Epithelial cell of esophagus (primary cell): ENCODE results near the gene LRRC3B.
"Not testable (repeated sequence)": the region's sequence is repeated elsewhere in the genome, so short reads cannot be mapped to it uniquely, and the experiment has no call there.

Experiments
- DNase-seq: peaks from one replicate; pipeline ENCODE4 v3.0.0; 2010; ENCODE audit warnings: low read depth
- H3K4me3 ChIP-seq: 2 replicates; pipeline ENCODE4 v1.5.1; 2011; ENCODE audit warnings: mild to moderate bottlenecking, low read length, control low read depth
- TF ChIP-seq, protein P1 (sequence below): IDR thresholded peaks from 2 replicates; pipeline ENCODE4 v1.5.1; 2011; ENCODE audit warnings: low read depth, mild to moderate bottlenecking, low read length, control low read depth, inconsistent platforms; ENCODE audit not compliant: insufficient read depth; ENCODE audit errors: missing control alignments

The LRRC3B gene

DNA sequence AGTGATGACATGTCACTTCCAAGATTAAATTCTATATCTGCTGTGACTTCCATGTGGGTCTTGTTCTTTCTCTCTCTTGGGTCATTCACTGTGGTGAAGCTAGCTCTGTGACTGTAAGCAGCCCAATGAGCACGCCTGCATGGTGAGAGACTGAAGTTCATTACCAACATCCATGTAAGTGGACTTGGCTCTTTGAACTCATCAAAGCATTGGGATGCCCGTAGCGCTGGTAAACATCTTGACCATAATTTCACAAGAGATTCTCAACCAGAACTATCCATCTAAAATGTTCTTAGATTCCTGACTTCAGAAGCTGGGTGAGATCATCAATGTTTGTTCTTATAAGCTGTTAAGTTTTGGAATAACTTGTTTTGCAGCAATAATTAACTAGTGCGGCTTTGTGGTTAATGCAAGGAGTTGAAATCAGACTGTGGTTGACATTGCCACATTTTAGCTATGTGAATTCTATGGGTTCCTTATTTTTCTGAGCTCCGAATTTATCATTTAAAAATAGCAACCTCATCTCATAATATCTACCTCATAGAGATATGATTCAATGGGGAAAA, 31.6 kb upstream of the LRRC3B start:
- DNase-seq = peak; percentile 5
- TF ChIP-seq, protein P1, sequence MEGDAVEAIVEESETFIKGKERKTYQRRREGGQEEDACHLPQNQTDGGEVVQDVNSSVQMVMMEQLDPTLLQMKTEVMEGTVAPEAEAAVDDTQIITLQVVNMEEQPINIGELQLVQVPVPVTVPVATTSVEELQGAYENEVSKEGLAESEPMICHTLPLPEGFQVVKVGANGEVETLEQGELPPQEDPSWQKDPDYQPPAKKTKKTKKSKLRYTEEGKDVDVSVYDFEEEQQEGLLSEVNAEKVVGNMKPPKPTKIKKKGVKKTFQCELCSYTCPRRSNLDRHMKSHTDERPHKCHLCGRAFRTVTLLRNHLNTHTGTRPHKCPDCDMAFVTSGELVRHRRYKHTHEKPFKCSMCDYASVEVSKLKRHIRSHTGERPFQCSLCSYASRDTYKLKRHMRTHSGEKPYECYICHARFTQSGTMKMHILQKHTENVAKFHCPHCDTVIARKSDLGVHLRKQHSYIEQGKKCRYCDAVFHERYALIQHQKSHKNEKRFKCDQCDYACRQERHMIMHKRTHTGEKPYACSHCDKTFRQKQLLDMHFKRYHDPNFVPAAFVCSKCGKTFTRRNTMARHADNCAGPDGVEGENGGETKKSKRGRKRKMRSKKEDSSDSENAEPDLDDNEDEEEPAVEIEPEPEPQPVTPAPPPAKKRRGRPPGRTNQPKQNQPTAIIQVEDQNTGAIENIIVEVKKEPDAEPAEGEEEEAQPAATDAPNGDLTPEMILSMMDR = no peak
- H3K4me3 ChIP-seq = no peak overlapping the region

DNA sequence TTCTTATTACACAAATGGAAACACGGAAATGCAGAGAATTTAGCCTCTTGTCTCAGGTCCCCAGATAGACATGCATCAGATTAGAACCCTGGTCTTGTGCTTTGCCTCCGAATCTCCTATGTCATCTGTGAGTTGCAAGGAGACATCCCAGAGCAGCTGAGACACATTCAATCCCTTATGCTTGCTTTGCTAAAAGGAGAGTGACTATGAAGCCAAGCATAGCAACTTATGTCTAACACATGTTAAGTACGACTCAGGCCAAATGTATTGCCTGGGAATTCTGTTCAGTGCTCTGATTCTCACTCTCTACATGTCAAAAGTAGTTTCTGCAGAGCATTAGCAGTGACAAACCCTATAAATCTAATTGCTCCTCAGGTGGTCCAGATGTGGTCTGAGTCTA, 30.6 kb upstream of the LRRC3B start:
- no peak overlapping the region for H3K4me3 ChIP-seq
- TF ChIP-seq, protein P1 = no peak
- no peak for DNase-seq

DNA sequence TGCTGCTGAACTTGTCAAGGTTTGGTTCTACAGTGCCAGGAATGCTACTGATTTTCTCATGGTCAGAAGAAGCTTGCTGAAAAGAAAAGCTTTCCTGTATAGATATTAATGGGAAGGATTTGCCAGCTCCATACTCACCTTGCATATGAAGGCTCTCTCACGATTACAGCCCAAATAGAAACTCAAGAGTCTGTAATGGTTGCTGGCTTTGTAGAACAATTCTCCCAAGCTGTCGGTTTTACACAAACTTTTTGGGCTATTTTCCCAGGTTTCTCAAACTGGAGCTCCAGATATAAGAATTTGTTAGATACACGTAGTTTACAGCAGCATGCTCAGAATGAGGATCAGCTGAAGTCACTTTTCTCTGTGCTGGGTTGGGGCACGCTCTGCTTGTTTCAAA, 30.1 kb upstream of the LRRC3B start:
- TF ChIP-seq, protein P1 = no peak
- no peak overlapping the region for H3K4me3 ChIP-seq
- DNase-seq = no peak

DNA sequence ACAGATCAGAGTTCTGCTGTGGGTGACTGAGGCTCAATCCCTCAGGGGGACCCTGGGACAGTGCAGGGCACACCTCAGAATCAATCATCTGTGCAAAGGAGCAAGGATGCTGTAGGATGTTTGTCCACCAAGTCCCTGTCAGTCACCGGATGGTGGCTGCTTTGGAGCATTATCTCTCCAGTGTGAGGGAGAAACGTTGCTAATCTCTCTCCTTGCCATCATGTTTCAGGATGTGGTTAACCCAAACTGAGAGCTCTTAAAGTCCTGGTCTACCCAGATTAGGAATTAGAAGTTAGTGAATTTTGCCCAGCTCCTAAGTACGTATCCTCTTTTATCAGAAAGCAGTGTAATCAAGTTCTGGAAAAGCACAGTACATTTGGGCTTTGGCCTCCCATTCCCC, 26.2 kb upstream of the LRRC3B start:
- no peak overlapping the region for H3K4me3 ChIP-seq
- DNase-seq = no peak
- TF ChIP-seq, protein P1 = no peak

DNA sequence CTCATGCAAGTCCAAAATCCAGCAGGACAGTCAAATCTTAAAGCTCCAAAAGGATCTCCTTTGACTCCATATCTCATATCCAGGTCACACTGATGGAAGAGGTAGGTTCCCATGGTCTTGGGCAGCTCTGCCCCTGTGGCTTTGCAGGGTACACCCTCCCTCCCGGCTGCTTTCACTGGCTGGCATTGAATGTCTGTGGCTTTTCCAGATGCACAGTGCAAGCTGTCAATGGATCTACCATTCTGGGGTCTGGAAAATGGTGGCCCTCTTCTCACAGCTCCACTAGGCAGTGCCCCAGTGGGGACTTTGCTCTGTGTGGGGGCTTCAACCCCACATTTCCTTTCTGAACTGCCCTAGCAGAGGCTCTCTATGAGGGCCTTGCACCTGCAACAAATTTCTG, 19.3 kb upstream of the LRRC3B start:
- not testable (repeated sequence) for DNase-seq, H3K4me3 ChIP-seq

DNA sequence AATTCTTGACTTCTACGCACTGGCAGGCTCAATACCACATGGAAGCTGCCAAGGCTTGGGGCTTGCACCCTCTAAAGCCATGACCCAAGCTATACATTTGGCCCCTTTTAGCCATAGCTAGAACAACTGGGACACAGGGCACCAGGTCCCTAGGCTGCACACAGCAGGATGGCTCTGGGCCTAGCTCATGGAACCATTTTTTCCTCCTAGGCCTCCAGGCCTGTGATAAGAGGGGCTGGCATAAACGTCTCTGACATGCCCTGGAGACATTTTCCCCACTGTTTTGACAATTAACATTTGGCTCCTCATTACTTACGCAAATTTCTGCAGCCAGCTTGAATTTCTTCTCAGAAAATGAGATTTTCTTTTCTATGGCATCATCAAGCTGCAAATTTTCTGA, 18.8 kb upstream of the LRRC3B start:
- DNase-seq, H3K4me3 ChIP-seq: not testable (repeated sequence)

DNA sequence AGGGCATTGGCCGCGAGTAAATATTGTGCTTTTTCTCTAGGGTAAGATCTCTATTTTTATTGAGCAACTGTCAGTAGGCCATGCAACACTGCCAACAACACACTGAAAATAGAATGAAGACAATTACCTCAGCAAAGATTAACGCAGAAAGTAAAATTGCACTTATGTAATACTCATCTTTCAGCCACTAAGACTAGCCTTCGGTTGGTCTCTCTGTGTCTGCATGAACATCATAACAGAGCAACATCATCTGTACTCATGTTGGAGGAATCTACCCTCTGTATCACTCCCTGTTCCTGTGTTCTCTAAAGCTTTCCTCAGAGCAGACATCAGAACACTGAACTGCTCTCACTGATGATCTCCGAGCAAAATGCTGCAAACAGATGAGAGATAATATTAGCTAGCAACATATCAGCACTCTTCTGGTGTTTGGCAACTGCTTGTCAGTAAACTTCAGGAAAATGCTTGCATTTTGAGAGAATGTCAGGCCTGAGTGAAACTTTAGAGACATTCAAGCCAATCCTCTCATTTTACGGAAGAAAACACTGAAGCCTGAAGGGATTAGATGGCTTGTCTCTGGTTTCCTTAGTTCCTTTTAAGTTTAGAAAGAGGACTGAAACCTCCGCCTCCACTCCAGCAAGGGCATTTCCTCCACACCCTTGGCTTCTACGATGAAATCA, 8.4 kb upstream of the LRRC3B start:
- DNase-seq = no peak
- H3K4me3 ChIP-seq = no peak overlapping the region
- TF ChIP-seq, protein P1 = no peak

DNA sequence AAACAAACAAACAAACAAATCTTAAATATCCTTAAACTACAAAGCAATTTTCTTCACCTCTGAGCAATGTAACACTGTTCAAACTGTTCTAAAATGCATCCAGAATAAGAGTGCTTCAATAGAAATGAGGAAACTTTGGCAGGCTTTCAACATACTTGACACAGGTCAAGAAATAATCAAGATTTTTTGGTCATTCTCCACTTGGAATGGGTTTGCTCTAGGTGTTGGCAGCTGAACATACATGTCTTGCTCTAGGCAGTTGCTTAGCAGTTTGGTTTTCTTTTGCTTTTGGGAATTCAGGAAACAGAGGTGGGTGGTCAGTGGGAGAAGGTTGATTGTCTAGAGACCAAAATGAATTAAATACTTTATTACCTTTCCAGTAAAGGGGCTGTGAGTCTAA, 1.4 kb upstream of the LRRC3B start:
- no peak for DNase-seq
- H3K4me3 ChIP-seq = no peak overlapping the region
- TF ChIP-seq, protein P1 = no peak
